ENCODE results near the gene STPG4.

DNA sequence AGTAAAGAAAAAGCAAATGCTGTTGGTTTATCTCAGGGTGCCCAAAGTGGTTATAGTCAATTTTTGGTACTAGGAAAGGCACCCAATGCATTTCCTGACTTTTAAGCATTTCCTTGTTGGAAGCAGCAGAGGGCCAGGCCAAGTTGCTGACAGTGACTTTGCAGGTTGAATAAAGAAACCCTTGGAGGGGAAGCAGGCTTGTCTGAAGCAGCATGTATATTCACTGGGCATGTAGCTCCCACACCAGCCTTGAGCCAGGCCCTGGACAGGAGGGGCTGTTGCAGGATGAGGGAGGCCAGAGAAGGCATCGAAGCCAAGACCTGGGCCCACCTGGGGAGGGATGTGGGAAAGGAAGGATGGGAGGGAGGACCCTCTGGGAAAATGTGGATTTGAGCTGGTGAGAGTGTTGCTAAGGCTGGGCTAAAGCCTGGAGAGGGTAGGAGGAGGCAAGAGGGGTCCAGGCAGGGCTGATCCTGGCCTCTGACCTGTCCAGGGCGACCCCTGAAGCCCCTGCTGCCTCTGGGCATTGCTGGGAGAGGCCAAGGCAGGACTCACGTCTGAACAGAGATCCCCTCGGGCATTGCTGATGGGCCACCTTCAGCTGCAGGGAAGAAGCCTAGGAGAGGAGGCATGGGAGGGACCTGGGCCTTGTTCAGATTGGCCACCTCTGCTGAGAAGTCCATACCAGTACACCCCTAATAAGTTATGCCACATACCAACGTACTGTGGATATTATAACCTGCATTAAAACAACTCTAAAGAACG lies 79.6 kb downstream of the STPG4 start:
- TF ChIP-seq, protein P1, sequence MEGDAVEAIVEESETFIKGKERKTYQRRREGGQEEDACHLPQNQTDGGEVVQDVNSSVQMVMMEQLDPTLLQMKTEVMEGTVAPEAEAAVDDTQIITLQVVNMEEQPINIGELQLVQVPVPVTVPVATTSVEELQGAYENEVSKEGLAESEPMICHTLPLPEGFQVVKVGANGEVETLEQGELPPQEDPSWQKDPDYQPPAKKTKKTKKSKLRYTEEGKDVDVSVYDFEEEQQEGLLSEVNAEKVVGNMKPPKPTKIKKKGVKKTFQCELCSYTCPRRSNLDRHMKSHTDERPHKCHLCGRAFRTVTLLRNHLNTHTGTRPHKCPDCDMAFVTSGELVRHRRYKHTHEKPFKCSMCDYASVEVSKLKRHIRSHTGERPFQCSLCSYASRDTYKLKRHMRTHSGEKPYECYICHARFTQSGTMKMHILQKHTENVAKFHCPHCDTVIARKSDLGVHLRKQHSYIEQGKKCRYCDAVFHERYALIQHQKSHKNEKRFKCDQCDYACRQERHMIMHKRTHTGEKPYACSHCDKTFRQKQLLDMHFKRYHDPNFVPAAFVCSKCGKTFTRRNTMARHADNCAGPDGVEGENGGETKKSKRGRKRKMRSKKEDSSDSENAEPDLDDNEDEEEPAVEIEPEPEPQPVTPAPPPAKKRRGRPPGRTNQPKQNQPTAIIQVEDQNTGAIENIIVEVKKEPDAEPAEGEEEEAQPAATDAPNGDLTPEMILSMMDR (IDR thresholded peaks at IDR 0.05), result no peak
- TF ChIP-seq POLR2A (IDR thresholded peaks at IDR 0.05), result no peak
